Inferior parietal cortex (tissue), 1 donor: ENCODE data around the gene WDR91.
A peak's percentile ranks its signal among the peaks of the same experiment; 100 is the strongest.

Experiments
- DNase-seq: peaks from one replicate; pipeline ENCODE4 v3.0.0-alpha.2; 2016; ENCODE audit errors: extremely low spot score

The WDR91 gene

DNA sequence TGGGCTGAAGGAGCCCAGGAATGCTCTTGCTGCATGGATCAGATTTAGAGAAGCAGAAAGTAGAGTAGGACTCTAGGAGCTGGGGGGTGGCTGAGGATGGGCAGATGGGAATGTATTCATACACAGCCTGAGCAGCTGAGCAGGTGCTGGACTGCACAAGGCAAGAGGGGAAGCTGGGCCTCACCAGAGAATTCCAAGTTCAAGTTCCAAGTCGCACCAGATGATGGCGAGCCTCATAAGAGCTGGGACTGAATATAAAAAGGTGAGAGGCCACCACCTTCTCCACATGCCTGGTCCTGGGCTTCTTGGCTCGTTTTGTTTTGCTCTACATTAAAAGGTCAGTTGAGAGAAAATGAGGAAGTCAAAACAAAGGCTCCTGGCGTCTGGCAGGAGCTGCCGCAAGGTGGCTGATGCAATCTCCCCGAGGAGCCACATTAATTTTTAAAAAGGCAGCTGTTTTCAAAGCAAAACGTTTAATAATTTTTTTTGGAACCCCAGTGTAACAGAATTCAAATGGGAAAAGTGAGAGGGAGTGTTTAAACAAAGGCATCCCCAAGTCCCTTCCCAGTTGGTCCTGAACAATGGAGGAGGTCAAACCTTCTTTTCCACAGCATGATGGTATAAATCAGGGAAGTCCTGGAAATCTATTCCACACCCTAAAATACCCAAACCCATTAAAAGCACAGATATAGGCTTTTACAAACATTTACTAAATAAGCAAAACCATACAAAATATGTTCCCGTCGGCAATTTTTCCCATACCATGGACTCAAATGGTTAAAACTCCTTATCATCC, 50.3 kb downstream of the WDR91 start:
- DNase-seq, result no peak

DNA sequence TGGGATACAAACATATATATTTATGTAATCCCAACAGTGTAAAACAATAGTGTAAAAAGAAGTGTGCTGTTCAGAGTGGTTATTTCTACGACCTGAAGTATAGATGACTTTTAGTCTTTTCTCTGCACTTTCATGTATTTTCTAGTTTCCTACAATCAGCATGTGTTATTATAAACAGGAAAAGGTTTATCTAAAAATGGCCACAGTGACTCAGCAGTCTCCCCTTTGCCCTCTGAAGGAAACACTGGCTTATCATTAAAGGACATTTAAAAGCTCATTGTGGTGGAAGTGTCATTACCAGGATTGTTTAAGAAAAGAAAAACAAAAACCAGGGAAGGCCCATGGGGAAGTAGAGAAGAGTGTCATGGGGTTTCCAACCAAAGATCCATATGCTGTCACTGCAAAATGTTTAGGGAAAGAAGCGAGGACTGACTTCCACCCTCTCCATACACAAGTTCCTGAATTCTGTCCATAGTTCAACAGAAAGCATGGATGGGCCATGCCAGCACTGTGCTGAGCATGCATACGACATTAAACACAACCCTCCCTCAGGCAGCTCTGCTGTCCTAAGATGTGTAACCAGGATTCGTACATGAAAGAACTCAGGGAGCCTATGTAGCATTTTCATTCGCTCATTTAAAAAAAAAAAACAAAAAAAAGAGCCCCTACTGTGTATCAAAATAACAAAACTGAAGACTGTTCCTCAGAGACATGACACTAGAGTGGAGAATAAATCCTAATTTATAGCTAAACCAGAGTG, 51.0 kb downstream of the WDR91 start:
- DNase-seq, result peak; percentile 47

DNA sequence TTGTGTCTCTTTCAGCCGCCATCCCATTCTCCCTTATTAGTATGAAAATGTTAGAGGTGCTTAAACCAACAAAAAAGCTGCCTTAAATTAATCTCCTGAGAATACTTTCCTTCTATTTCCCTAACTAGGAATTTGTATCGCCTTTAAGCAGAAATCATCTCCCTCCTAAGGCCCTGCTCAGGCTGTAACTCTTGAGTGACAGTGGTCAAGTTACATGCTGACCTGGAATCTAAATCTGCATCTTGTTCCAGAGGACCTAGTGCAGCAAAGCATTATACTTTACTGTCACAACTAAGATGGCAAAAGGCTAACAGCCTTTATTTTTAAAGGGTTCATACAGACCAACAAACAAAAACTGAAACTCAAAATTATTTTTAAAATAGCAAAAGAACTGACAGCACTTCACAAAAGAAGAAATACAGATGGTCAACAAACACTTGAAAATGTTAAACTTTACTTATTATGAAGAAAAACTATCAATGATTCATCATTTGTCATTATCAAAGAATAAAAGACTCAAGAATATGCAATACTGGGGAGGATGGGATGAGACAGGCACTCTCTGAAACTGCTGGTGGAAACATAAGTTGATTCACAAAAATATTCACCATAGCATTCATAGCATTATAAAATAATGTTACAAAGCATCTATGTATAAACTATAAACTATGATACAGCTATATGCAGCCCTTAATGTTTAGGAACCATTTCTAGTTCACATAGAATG, 51.8 kb downstream of the WDR91 start:
- DNase-seq, result no peak

DNA sequence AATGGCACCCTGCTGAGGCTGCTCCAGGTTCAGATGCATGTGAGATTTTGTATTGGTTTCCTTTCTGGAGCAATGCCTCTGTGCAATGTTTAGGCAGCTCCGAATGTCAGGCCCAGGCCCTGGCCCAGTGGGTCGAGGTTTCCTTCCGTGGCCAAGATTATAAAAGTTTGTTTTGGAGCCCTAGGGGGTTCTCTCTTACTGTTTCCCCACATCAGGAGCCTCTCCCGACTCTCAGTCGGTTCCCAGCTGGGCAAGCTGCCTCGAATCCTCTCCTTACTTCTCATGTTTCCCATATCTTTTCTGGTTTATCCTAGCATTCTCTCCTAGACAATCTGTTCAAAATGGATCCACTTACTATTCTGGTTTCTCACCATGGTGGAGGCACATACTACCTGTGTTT, 52.5 kb downstream of the WDR91 start:
- DNase-seq, result no peak

DNA sequence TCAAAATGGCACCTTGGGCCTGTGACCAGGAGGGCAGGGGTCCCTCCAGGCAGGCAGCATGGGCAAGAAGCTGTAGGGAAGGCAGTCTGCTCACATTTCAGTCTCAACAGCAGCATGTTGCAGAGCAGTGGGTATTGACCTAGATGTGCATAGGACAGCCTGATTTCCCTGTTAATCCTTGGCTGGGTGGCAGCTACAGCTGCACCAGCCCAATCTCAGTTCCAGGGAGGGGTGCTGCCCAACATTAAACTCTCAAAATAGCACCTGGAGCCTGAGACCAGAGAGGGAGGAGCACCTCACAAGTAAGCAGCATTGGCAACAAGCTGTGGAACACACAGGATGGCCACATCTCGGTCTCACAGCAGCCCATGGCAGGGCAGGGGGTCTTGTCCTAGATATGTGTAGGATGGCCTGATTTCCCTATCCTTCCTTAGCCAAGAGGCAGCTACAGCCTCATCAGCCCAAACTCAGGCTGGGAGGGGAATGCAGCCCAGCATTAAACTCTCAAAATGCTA, 53.1 kb downstream of the WDR91 start:
- DNase-seq, result no peak

DNA sequence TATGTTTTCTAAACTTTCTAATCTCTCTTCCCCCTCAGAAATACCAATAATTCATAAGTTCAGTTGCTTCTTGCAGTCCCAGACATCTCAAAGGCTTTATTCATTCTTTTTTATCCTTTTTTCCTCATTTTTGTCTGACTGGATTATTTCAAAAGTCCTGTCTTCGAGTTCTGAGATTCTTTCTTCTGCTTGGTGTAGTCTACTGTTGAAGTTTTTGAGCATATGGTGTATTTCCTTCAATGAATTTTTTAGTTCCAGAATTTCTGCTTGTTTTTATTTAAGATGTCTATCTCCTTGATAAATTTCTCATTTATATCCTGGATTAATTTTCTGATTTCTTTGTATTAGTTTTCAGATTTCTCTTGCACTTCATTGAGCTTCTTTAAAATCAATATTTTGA, 55.0 kb downstream of the WDR91 start:
- no peak for DNase-seq

DNA sequence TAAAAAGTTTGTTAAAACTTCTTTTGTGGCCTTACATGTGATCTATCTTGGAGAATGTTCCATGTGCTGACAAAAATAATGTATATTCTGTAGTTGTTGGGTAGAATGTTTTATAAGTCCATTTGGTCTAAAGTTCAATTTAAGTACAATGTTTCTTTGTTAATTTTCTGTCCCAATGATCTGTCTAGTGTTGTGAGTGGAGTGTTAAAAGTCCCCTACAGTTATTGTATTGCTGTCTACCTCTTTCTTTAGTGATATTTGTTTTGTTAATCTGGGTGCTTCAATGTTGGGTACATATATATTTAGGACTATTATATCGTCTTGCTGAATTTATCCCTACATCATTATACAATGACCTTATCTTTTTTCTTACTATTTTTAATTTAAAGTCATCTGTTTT, 56.6 kb downstream of the WDR91 start:
- no peak for DNase-seq

DNA sequence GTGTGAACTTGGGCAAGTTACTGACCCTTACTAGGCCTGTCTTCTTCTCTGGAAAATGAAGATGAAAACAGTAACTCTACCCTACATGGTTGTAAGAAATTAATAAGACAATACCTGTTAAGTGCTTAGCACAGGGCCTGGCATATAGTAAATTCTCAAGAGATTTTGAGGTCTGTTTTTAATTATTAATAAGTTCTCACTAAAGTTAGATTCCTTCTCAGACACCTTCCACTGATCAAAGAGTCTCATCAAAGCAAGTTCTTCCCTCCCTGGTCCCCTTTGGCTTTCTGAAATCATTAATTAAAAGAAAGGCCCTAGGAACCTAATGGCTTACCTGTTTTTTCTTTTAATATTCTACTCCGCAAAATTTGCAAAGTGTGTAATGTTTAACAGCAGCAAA, 58.9 kb downstream of the WDR91 start:
- no peak for DNase-seq

DNA sequence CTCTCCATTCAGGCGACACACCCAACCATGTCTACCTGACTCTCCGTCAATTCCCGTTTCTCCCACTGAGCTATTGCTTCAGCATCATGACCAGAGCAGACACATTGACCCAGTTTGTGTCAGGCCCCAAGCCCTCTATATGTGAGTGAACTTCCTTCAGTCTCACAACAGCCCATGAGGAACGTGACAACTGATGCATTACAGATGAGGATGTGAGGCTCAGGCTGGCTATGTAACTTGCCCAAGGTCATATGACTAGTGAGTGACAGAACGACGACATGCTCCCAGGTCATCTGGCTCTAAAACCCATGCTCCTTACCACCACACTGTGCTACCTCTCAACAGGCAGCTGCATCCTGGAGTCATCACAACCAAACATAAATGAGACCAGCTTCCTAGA, 59.8 kb downstream of the WDR91 start:
- no peak for DNase-seq

DNA sequence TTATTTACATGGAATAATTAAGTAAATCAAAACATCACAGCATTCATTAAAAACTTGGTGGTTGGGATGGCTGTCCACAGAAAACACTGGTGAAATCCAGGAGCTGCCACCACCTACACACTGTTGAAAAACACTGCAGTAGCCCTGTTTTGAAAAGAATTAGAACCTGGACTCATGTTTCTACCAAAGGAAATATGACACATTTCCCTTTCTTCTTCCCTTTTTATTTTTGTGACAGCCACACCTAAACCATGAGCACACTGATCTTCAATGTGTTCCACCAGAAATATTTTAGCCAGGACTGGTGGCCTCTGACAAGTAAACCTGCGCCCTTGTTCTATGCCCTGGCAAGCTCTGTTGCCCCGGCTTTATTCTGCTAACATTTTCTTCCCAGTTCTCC, 60.2 kb downstream of the WDR91 start:
- no peak for DNase-seq

DNA sequence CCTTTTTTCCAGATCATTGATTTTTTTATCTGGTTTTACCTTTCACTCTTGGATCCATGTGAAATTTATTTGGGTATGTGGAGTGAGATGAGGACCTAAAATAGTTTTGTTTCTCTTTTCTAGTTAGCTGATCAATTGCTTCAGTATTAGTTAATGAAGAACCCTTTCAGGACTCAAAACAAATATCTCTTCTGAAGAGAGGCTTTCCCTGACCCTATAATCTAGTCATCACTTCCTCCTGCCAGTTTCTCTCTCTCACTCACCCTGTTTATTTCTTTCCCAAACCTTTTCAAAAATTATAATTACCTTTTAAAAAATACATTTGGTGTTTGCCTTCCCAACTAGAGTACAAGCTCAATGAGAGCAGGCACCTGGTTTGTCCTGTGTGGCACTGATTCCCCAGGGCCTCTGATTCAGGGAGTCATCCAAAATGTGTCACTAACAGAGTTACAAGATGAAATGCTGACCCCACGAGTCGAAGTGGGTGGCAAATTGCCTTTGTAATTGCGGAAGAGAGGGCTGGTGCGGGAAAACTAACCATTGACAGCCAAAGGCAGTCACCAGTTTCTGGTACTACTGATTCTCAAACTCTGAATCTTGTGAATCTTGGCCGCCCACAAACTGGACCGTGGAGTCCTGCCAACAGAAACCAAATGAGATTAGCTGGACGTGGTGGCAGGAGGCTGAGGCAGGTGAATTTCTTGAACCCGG, 61.1 kb downstream of the WDR91 start:
- DNase-seq, result no peak

DNA sequence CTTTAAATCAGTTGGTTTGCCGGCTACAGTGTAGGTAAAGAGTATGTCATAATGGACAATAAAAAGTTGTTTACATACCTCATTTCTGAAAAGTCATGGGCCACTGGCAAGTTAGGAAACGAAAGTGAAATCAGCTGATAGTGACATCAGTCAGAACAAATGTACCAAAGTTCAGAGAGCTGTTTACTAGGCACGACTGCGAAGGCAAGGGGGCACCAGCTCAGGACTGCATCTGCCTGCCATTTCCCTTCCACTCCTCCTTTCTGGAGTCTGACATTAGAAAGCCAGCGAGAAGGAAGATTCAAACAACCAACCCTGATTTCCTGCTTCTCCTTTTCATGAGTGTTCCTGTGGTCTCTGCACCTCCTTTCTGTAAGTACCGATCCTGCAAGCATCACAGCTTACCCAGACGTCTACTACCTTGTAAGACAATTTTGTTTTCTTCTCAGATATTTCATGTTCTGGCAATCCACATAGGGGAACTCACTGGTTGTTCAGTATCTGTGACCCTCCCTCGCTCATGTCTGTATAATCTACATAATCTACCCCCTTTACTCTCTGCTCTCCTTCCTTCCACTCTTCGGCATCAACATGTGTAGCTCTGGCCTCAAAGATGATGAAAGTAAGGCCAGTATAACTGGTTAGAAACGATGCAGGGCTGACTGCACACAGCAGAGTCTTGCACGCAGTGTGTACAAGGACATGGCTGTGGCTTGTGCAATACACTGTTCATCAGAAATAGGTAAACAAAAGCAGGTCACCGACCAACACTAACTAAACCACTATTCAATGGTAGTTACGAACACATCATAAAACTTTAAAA, 63.2 kb downstream of the WDR91 start, which contains the start of gene TMEM140:
TMEM140 (plus strand) TSS at position 174 of the 823 bp plus-strand sequence. CDS start 16,370 bp downstream, outside the sequence.
- DNase-seq, result peak; percentile 74

DNA sequence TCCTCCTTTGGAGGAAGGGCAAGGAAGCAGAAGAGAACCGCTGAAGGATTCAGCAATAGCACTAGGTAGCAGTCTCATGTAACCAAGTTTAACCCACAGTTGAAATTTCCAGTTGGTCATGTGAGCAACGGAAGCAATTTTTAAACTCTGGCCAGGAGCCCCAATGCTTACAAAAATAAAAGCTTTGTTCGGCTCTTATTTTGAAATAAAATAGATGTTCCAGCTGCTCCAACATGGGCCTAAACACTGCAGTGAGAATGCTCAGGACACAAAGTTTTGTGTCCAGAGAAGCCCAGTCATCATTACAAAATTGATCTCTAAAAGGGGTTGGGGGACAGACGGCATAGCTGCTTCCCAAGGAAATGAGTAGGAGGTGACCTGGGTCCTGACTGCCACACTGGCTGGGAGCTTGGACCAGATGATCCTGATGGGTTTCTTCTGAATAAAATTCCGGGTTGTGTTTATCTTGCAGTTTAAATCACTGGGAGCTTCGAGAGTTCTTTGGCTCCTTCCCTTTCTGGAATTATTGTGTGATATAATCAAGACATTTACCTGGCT, 63.9 kb downstream of the WDR91 start:
- no peak for DNase-seq

DNA sequence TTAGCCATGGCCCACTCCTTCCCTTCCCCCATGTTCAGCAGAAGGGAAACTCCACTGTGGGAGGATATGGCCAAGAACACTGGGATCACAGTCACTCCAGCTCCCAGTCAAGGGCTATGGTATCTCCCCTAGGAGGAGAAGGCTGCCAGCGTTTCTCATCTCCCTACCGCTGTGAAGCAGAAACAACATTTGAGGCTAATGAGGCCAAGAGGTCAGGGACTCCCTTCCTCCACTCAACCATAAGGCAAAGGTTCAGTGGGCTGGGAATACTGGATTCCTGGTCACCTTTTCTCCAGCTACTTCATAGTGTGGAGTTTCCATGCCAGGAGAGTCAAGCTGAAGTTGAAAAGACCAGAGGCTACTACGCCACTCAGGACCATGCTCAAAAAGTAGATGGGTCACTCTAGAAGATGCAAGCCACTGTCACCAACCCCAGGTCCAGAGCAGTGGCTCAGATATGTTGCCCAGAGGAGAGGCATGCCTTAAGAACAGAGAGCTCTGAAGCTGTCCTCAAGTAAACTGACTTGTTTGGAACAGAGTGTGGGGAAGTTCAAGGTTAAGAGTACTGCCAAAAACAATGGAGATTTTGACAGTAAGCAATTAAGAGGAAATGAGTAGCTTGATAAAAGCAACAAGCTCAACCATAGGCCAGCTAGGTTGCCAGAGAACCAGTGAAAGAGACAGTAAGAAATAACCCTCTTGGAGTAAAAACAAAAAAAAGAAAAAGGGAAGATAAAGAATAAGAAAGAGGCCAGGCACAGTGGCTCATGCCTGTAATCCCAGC, 67.2 kb downstream of the WDR91 start:
- no peak for DNase-seq
